Activated CD4-positive, alpha-beta T cell treated with anti-CD3 and anti-CD28 coated beads for 36 hours (primary cell): Measurements from ENCODE around the gene DCAF12. TPM values are rescaled to one million over a fixed set of nuclear protein-coding genes. Genes with fewer than 3 reads are reported as not detected.
"Not testable (repeated sequence)": the region's sequence is repeated elsewhere in the genome, so short reads cannot be mapped to it uniquely, and the experiment has no call there.

Experiments
- ATAC-seq: fragments of 200-7000 bp; cut with Tn5 transposase; one replicate; pipeline ENCODE4 v1.10.0; 2021; ENCODE audit warnings: mild to moderate bottlenecking, moderate library complexity
- CTCF ChIA-PET: fragments of 350-600 bp; sonication (Branson Sonifier 250); formaldehyde crosslinking; loops from one replicate; lab custom pipeline; 2021; ENCODE audit warnings: antibody characterized with exemption; lab: Charles Lee
- POLR2A ChIA-PET: fragments of 350-600 bp; sonication (Branson Sonifier 250); formaldehyde crosslinking; loops from one replicate; lab custom pipeline; 2021; ENCODE audit warnings: antibody characterized with exemption, inconsistent platforms; lab: Charles Lee
- DNase-seq: peaks from one replicate; pipeline ENCODE4 v3.0.0-alpha.2; 2020
- H3K27ac Mint-ChIP-seq: one replicate; pipeline ENCODE4 v1.8.0; 2021; ENCODE audit warnings: mixed read lengths
- H3K27me3 Mint-ChIP-seq: one replicate; pipeline ENCODE4 v1.8.0; 2021; ENCODE audit warnings: mixed read lengths
- H3K36me3 Mint-ChIP-seq: one replicate; pipeline ENCODE4 v1.8.0; 2021; ENCODE audit warnings: low read depth, mixed read lengths
- H3K4me1 Mint-ChIP-seq: one replicate; pipeline ENCODE4 v1.8.0; 2021; ENCODE audit warnings: mixed read lengths
- H3K4me3 Mint-ChIP-seq: one replicate; pipeline ENCODE4 v1.8.0; 2021; ENCODE audit warnings: mild to moderate bottlenecking, moderate library complexity, mixed read lengths
- H3K9me3 Mint-ChIP-seq: one replicate; pipeline ENCODE4 v1.8.0; 2021; ENCODE audit warnings: low read depth, mixed read lengths
- intact Hi-C, 2 experiments: fragments of 100-400 bp; cut with DNase I in 1 of 2; cut with micrococcal nuclease in 1 of 2; formaldehyde crosslinking; loops; one replicate each; pipeline versions ENCODE4 v1.14.2 to v1.15.1; 2022 to 2024; cut with DNase I, micrococcal nuclease
- total RNA-seq, 2 experiments: library from RNA; stranded (reverse); gene quantifications; one replicate each; pipeline ENCODE4 v1.2.3, GENCODE V29; 2021

The DCAF12 gene
- total RNA-seq, 2 experiments from 2014 or later, result 34.6 to 35.0 TPM

DNA sequence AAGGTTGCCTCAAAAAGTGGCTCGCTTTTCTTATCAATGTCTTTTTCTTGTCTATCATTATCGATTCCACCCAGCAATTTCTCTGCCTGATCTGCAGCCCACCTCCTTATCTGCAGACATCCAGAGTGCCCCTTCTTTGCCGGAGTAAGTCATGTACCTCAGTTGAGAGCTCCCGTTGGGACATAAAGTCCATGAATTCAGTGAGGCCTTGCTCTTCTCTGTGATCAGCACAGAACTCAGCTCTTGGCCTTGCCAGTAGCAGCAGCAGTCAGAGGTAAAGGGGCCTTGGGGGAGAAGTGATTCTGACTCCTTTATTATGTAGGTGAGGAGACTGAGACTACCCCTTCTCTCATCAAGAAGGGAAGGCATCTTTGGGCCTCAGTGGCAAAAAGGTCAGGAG is 24.9 kb upstream of the DCAF12 start:
- POLR2A ChIA-PET, result interaction anchor here (0.6 kb wide), 1 partner anchor 442 kb away, joined by 4 read pairs; no protein-coding TSS in a partner anchor
- no peak overlapping the region for H3K27ac Mint-ChIP-seq
- DNase-seq, result no peak

DNA sequence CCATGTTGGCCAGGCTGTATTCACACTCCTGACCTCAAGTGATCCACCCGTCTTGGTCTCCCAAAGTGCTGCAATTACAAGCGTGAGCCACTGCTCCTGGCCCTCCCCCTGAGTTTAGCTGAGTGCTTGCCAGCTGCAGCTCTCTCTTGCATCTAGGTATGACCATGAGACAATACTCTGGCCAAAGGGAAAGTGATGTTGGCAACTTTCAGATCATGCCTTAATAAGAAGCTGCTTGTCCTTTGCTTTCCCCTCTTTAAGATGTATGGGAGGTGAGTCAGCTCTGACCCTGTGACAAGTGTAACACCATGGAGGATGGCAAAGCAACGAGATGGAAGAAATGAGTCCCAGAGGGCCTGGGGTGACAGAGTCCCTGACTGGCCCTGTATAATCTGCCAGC is 18.7 kb upstream of the DCAF12 start:
- POLR2A ChIA-PET, result no interaction called here
- Mint-ChIP-seq H3K27me3 (no peaks in the 10 kb centered on the region), H3K4me3 (no peak overlapping the region), H3K36me3 (no peaks in the 10 kb centered on the region), H3K4me1 (no peaks in the 10 kb centered on the region), H3K9me3 (no peaks in the 10 kb centered on the region), H3K27ac (no peak overlapping the region)
- intact Hi-C loops, result no loop called here
- DNase-seq (no peak), ATAC-seq (no peak)
- CTCF ChIA-PET, result no interaction called here

More for the DNA sequence above, 24.9 kb upstream of the DCAF12 start:
- Mint-ChIP-seq H3K36me3 (no peaks in the 10 kb centered on the region), H3K27me3 (no peaks in the 10 kb centered on the region), H3K4me1 (no peaks in the 10 kb centered on the region), H3K4me3 (no peak overlapping the region), H3K9me3 (no peaks in the 10 kb centered on the region)
- CTCF ChIA-PET, result interaction anchor here (0.5 to 2.0 kb wide), 3 partner anchors 9 to 23 kb away, joined by 3 to 5 read pairs (median 3); no protein-coding TSS in a partner anchor
- ATAC-seq, result no peak
- intact Hi-C loops, result no loop called here

DNA sequence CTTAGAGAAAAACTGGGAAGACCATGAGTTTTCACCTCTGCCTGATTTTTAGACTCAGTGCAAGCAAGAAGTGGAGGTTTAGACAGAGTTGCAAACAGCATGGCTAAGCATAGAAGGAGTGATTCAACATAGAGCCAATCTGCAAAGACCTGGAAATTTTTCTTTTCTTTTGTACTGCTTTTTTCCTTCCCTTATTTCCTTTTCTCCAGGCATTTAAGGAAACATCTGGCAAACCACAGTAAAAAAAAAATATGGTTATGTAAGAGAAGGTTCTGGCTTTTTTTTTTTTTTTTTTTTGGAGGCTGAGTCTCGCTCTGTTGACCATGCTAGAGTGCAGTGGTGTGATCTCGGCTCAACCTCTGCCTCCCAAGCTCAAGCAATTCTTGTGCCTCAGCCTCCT is 16.6 kb upstream of the DCAF12 start:
- Mint-ChIP-seq H3K9me3 (no peaks in the 10 kb centered on the region), H3K4me3 (no peak overlapping the region), H3K36me3 (no peaks in the 10 kb centered on the region), H3K27me3 (no peaks in the 10 kb centered on the region), H3K27ac (no peak overlapping the region), H3K4me1 (peaks cover 2% of the 10 kb centered on the region)
- ATAC-seq, result no peak
- ChIA-PET POLR2A (no interaction called here), CTCF (interaction anchor here (1.2 kb wide), 1 partner anchor 8 kb away, joined by 3 read pairs; no protein-coding TSS in a partner anchor)
- intact Hi-C loops, result no loop called here
- DNase-seq, result no peak

DNA sequence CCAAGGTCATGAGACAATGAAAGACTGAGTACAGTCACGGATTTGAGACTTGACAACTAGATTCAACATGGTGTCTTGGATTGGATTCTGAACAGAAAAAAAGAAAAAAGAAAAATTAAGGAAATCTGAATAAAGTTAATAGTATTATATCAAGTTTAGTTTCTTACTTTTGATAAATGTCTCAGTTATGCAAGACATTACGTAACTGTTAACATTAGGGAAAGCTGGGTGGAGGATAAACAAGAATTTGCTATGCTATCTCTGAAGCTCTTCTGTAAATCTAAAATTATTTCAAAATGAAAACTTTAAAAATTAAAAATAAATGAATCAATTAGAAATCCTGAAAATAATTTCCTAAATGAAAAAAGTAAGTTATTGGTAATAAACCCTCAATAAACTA is 14.4 kb upstream of the DCAF12 start:
- no peaks in the 10 kb centered on the region for H3K9me3 Mint-ChIP-seq
- DNase-seq (no peak), ATAC-seq (no peak)
- no peaks in the 10 kb centered on the region for H3K36me3 Mint-ChIP-seq
- intact Hi-C loops, result no loop called here
- no peak overlapping the region for H3K4me3 Mint-ChIP-seq
- ChIA-PET CTCF (interaction anchor here (1.5 kb wide), 1 partner anchor 10 kb away, joined by 5 read pairs; no protein-coding TSS in a partner anchor), POLR2A (no interaction called here)
- H3K27me3 Mint-ChIP-seq, result no peaks in the 10 kb centered on the region
- H3K27ac Mint-ChIP-seq, result no peak overlapping the region
- H3K4me1 Mint-ChIP-seq, result peaks cover 2% of the 10 kb centered on the region

DNA sequence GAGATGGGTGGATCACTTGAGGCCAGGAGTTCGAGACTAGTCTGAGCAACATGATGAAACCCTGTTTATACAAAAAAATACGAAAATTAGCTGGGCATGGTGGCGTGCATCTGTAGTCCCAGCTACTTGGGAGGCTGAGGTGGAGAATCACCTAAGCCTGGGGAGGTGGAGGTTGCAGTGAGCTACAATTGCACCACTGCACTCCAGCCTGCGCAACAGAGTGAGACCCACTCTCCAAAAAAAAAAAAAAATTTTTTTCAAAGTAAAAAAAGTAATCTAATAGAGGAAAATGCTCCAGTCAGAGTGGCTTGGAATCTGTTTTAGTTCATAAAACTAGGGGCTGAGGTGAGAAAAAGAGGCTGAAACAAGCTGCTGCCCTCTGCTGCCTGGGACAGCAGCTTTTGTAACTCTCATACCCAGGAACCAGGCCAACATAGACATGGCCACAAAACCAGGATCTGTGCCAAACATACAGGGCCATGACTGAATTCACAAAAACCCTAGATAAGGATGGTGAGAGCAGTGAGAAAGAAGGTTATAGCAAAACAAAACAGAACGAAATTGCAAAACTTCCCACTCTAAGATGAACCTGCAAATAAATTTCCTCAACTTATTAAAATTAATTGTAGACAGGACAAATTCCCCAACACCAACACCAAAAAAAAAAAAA is 13.1 kb upstream of the DCAF12 start:
- ChIA-PET CTCF (interaction anchor here (0.7 to 1.5 kb wide), 2 partner anchors 11 to 1476 kb away, joined by 3 to 5 read pairs; no protein-coding TSS in a partner anchor), POLR2A (no interaction called here)
- intact Hi-C loops, result no loop called here
- Mint-ChIP-seq H3K4me3 (no peak overlapping the region), H3K27ac (no peak overlapping the region), H3K27me3 (no peaks in the 10 kb centered on the region), H3K36me3 (no peaks in the 10 kb centered on the region), H3K9me3 (no peaks in the 10 kb centered on the region), H3K4me1 (peaks cover 2% of the 10 kb centered on the region)
- ATAC-seq, result no peak
- no peak for DNase-seq

DNA sequence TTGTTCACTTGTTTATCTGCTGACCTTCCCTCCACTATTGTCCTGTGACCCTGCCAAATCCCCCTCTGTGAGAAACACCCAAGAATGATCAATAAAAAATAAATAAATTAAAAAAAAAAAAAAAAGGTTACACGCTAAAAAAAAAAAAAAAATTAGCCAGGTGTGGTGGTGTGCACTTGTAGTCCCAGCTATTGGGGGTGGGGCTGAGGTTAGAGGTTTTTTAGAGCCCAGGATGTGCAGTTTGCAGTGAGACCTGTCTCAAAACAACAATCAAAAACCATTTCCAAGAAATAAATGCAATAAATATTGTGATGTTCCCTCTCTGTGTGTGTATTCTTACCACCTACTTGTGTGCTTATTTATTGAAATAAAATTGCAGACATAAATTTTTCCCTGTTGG is 12.1 kb upstream of the DCAF12 start:
- H3K9me3 Mint-ChIP-seq, DNase-seq, H3K27me3 Mint-ChIP-seq, POLR2A ChIA-PET, H3K4me1 Mint-ChIP-seq, CTCF ChIA-PET, H3K36me3 Mint-ChIP-seq, intact Hi-C loops, ATAC-seq, H3K27ac Mint-ChIP-seq, H3K4me3 Mint-ChIP-seq: not testable (repeated sequence)

DNA sequence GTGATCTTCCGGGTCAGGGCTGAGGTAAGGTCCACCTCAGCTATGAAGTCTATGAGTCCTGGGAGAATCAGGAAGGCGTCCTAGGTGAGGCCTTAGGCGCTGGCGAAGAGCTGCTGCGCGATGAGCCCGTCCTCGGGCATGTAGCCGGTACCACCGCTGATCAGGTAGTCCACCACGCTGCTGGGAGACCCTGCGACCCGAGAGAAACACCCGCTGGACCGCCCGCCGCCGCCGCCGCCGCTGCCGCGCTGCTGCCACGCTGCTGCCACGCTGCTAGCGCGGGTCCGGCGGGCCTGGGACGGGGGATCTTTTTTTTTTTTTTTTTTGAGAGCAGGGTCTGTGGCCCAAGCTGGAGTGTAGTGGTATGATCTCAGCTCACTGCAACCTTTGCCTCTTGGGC is 8.0 kb upstream of the DCAF12 start:
- Mint-ChIP-seq H3K27ac (no peak overlapping the region), H3K36me3 (no peaks in the 10 kb centered on the region), H3K9me3 (no peaks in the 10 kb centered on the region), H3K27me3 (no peaks in the 10 kb centered on the region), H3K4me1 (peaks cover 2% of the 10 kb centered on the region), H3K4me3 (no peak overlapping the region)
- ATAC-seq (no peak), DNase-seq (no peak)
- ChIA-PET POLR2A (no interaction called here), CTCF (interaction anchor here (0.5 kb wide), 1 partner anchor 336 kb away, joined by 4 read pairs; no protein-coding TSS in a partner anchor)
- intact Hi-C loops, result no loop called here

DNA sequence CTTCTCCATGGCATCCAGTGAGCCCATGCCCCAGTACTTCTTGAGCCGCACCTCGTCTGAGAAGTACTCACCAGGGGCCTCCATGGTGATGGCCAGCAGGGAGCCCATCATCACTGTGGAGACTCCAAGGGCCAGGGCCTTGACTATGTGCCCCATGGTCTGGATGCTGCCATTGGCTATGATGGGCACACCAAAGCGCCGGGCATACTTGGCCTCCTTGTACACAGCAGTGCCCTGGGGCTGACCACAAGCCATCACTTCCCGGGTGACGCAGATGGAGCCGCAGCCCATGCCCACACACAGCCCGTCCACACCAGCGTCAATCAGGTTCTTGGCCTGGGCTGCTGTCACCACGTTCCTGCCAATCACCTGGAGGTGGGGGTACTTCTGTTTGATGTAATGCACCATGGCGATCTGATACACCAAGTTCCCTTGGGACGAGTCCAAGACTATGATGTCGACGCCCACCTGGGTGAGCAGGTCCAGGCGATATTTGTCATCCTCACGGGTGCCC is 7.0 kb upstream of the DCAF12 start:
- intact Hi-C loops, result no loop called here
- Mint-ChIP-seq H3K36me3 (no peaks in the 10 kb centered on the region), H3K27me3 (no peaks in the 10 kb centered on the region), H3K9me3 (no peaks in the 10 kb centered on the region), H3K4me1 (no peaks in the 10 kb centered on the region), H3K27ac (no peak overlapping the region), H3K4me3 (no peak overlapping the region)
- ATAC-seq, result no peak
- ChIA-PET CTCF (interaction anchor here (0.6 to 0.7 kb wide), 2 partner anchors 59 to 541 kb away, joined by 3 read pairs; no protein-coding TSS in a partner anchor), POLR2A (no interaction called here)
- no peak for DNase-seq

DNA sequence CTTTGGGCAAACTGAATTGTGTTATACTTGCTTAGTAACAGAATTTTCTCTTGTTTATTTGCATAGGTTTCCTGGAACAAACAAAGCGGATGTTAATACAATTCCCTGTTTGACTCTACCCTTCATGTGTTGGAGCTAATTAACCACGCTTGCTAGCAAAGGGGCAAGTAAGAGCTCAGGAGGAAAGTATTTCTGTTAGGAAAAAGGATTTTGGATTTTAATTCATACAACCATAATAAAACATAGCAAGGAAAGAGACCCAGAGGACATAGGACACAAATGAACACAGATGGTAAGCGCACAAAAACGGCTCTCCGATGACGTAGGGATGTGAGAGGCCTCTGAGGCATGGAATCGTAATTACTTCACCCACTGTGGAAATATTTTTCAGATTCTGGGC is 5.1 kb upstream of the DCAF12 start:
- H3K4me1 Mint-ChIP-seq, result peaks cover 4% of the 10 kb centered on the region
- H3K27ac Mint-ChIP-seq, result no peak overlapping the region
- H3K4me3 Mint-ChIP-seq, result no peak overlapping the region
- ChIA-PET CTCF (no interaction called here), POLR2A (no interaction called here)
- no peak for ATAC-seq
- H3K36me3 Mint-ChIP-seq, result no peaks in the 10 kb centered on the region
- H3K27me3 Mint-ChIP-seq, result no peaks in the 10 kb centered on the region
- no peak for DNase-seq
- no peaks in the 10 kb centered on the region for H3K9me3 Mint-ChIP-seq
- intact Hi-C loops, result no loop called here

DNA sequence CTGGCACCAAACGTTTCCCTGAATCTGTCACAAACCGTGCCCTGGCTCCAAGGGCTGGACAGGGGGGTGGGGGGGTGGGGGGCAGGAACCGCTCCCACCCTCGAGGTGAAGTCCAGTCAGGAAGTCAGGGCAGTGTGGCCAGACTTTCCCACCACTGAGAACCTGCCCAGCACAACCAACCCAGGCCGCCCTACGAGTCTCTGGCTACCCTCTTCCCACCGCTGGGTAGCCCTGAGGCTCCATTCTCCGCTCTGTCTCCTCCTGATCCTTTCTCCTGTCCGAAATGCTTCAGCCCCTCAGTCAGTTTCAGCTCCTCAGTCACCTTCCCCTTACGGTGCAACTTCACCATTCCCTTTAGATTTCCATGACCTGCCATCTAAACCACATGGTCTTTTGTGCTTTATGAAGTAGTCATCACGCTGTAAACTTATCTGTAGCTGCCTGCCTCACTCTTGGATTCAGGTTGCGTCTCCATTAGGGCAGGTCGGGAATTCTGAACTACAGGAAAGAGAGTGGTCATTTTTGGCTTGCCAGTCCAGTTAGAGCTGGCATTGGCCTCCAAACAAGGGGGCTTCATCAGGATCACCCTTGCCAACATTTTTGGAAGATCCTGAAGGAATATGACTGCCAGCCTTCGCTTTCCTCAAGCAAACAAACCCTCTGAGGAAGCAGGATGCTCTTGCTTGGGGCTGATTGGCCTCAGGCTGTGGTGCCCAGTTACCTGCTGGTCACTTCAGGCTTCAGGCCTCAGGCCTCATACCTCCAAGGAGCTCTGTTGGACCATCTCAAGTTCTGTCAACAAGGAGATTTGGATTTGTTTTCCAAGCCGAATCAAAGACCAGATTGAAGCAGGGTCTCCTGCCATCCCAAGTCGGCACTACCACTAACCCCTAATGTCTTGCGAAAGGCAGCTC is 794 bp upstream of the DCAF12 start:
- intact Hi-C loops, result loop anchor here (5.0 kb wide), 3 partner anchors 125 to 330 kb away; partner anchors contain the start of genes DNAI1 (in 1 of the 2), FAM219A (in 1 of the 2) and MYORG (in 1 of the 2)
- H3K36me3 Mint-ChIP-seq, result peaks cover 22% of the 10 kb centered on the region
- peak overlapping the region; percentile 95 for H3K4me3 Mint-ChIP-seq
- no peaks in the 10 kb centered on the region for H3K9me3 Mint-ChIP-seq
- ChIA-PET CTCF (interaction anchor here (0.6 to 0.9 kb wide), 4 partner anchors 32 to 206 kb away, joined by 3 to 4 read pairs (median 3); no protein-coding TSS in a partner anchor), POLR2A (interaction anchor here (0.7 to 2.0 kb wide), 2 partner anchors 51 to 398 kb away, joined by 4 to 7 read pairs; partner anchors contain the start of gene UBAP1)
- H3K27me3 Mint-ChIP-seq, result no peaks in the 10 kb centered on the region
- peak; percentile 16 for DNase-seq
- peak overlapping the region; percentile 98 for H3K27ac Mint-ChIP-seq
- H3K4me1 Mint-ChIP-seq, result peaks cover 35% of the 10 kb centered on the region
- ATAC-seq, result no peak

DNA sequence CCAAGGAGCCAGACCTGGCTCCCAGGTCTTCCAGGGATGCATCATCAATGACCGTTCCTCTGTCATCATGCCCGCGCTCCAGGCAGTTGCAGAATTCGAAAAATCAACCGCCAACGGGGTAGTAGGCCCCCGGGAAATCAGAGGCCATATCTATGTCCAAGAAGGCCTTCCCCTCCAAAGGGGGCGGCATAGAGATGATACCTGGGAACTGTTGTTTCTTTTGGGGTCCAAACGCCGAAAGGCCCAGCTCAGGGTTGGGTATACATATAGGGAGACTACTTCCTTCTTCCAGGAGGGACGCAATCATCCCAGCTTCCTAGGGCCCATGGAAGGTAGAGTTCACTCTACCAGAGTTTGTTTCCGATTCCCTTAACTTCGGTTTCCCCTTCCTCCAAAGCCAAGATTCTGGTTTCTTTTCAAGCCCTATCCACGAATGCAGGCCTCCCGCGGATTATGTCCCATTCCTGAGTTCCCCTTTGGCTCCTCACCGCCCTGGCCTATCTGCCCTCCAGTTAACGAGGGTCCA is 754 bp downstream of the DCAF12 start:
- H3K27me3 Mint-ChIP-seq, result no peaks in the 10 kb centered on the region
- CTCF ChIA-PET, result interaction anchor here (1.0 to 1.5 kb wide), 2 partner anchors 126 to 128 kb away, joined by 3 to 4 read pairs; no protein-coding TSS in a partner anchor
- no peaks in the 10 kb centered on the region for H3K9me3 Mint-ChIP-seq
- POLR2A ChIA-PET, result interaction anchor here (2.0 kb wide), 1 partner anchor 53 kb away, joined by 7 read pairs; the partner anchor contains the start of gene UBAP1
- ATAC-seq (no peak), DNase-seq (peak; percentile 34)
- intact Hi-C loops, result loop anchor here (1.0 to 5.0 kb wide), 10 partner anchors 53 to 332 kb away; partner anchors contain the start of genes KIF24 (in 2 of the 2), NUDT2 (in 2 of the 2), DNAI1 (in 1 of the 2) and FAM219A (in 1 of the 2)
- H3K36me3 Mint-ChIP-seq, result peaks cover 34% of the 10 kb centered on the region
- peaks cover 46% of the 10 kb centered on the region for H3K4me1 Mint-ChIP-seq
- peak overlapping the region; percentile 91 for H3K27ac Mint-ChIP-seq
- peak overlapping the region; percentile 95 for H3K4me3 Mint-ChIP-seq
